Heart left ventricle (tissue), 16 donors: ENCODE measurements around the gene GADL1. TPM values are rescaled to one million over a fixed set of nuclear protein-coding genes. Genes with fewer than 3 reads are reported as not detected.

Experiments
- ATAC-seq, 4 donors: fragments of 200-7000 bp; cut with Tn5 transposase; one replicate each; pipeline ENCODE4 v1.9.1; 2020 to 2022; ENCODE audit warnings: moderate library complexity in 4 of 4, mild to moderate bottlenecking in 3 of 4, moderate number of reproducible peaks in 1 of 4
- DNase-seq, 5 donors: peaks; one replicate each; pipeline ENCODE4 v3.0.0-alpha.2; 2020
- H3K27ac ChIP-seq, 12 donors: fragments of 200-600 bp; sonication (generic) in 4 of 12; one replicate each; pipeline versions ENCODE4 v1.5.0 to v1.8.0; 2016 to 2022; ENCODE audit warnings: mild to moderate bottlenecking in 2 of 12
- H3K27me3 ChIP-seq, 9 donors: fragments of 200-600 bp; sonication (generic) in 2 of 9; one replicate each; pipeline versions ENCODE4 v1.5.1 to v1.8.0; 2016 to 2022; ENCODE audit warnings: mild to moderate bottlenecking in 3 of 9
- H3K36me3 ChIP-seq, 9 donors: fragments of 200-600 bp; sonication (generic) in 2 of 9; one replicate each; pipeline versions ENCODE4 v1.5.0 to v1.8.0; 2018 to 2022; ENCODE audit warnings: mild to moderate bottlenecking in 2 of 9
- H3K4me1 ChIP-seq, 12 donors: fragments of 200-600 bp; sonication (generic) in 4 of 12; one replicate each; pipeline versions ENCODE4 v1.5.0 to v1.8.0; 2016 to 2022; ENCODE audit warnings: mild to moderate bottlenecking in 3 of 12
- H3K4me3 ChIP-seq, 12 donors: fragments of 200-600 bp; sonication (generic) in 4 of 12; one replicate each; pipeline versions ENCODE4 v1.5.0 to v1.8.0; 2017 to 2022; ENCODE audit warnings: mild to moderate bottlenecking in 9 of 12, moderate library complexity in 4 of 12
- H3K9me3 ChIP-seq, 12 donors: fragments of 200-600 bp; sonication (generic) in 4 of 12; one replicate each; pipeline versions ENCODE4 v1.5.0 to v1.8.0; 2016 to 2022; ENCODE audit warnings: mild to moderate bottlenecking in 1 of 12
- CTCF ChIP-seq, 12 donors: fragments of 200-600 bp; sonication (generic) in 4 of 12; IDR thresholded peaks; one replicate each; pipeline versions ENCODE4 v1.5.0 to v1.8.0; 2018 to 2022; ENCODE audit warnings: antibody characterized with exemption in 12 of 12, mild to moderate bottlenecking in 5 of 12
- POLR2A ChIP-seq, 2 donors: fragments of 450-650 bp; IDR thresholded peaks; one replicate each; pipeline ENCODE4 v1.6.1; 2017; ENCODE audit warnings: antibody characterized with exemption in 2 of 2, mild to moderate bottlenecking in 2 of 2, moderate library complexity in 2 of 2
- WGBS, 4 donors: extraction: QIAGEN DNeasy Blood & Tissue Kit in 2 of 4; methylation state at CpG; one replicate each; pipeline versions ENCODE4 v1.1.5 to v1.1.7; 2013 to 2018; 5-methylcytosine and 5-hydroxymethylcytosine counted together
- intact Hi-C, 10 donors: fragments of 100-400 bp; cut with DNase I; formaldehyde crosslinking; loops; one replicate each; pipeline versions ENCODE4 v1.11.1 to v1.14.2; 2022
- polyA plus RNA-seq, 2 donors: library from polyadenylated mRNA; stranded (reverse); fragments of 200-250 nt; gene quantifications; one replicate each; pipeline ENCODE4 v1.2.3, GENCODE V29; 2013
- total RNA-seq, 9 donors: library from RNA; depleted of rRNA in 2 of 9; stranded (reverse); fragments of >200 nt in 2 of 9; fragmentation: NEBNext Ultra II Directional in 3 of 9; extraction: Animal tissue kit (Norgen Biotek cat#: 25700) in 3 of 9; gene quantifications; one replicate each; pipeline versions ENCODE4 v1.1.0 to v1.2.4, GENCODE V29; 2016 to 2023
- donor health status: ischemic (EF 13 %, LVEDD 7.1; RV severe dilation, severe dysfunction).
- donor health status: healthy with polysubstance abuse.
- donor health status: DM: no; HTN: yes; CAD: no.
- donor health status: DM: no; HTN: no; CAD: no.
- donor health status: ischemic (EF 25% LVEDD 6.9; RV normal size, moderate dysfunction).
- donor health status: ischemic (EF 25% LVEDD 5.7; RV mildly dilated, moderate dysfunction).
- donor health status: healthy.
- donor health status: DM: yes; HTN: yes; CAD: no.
- donor health status: ischemic (EF 35%, LVEDD 5.7; RV mildly dilated, moderate dysfunction).
- donor health status: nonischemic (EF 11% LVEDD 7.7; RV severe dilation, severe dysfunction).
- donor health status: DM: yes; HTN: yes; CAD: no.
- donor health status: PGD.
- donor health status: ischemic (EF 29% LVEDD 5.4; RV normal size, mild dysfunction).
- donor health status: nonischemic (EF 23%, LVEDD 6.1; RV moderate dilation, normal function).

The GADL1 gene
- total and polyA plus RNA-seq, 11 donors: 0.03 to 0.59 (median 0.18) TPM; not detected in 3

GRCh38 chr3:30873671-30874070 lies 20.8 kb downstream of the GADL1 start:
- DNase-seq: no peak
- H3K9me3 ChIP-seq: no peaks in the 10 kb centered on the region
- TF ChIP-seq POLR2A (IDR thresholded peaks at IDR 0.05) (no peak), CTCF (IDR thresholded peaks at IDR 0.05) (no peak)
- no peaks in the 10 kb centered on the region for H3K36me3 ChIP-seq
- no peaks in the 10 kb centered on the region for H3K27me3 ChIP-seq
- H3K27ac ChIP-seq: no peak overlapping the region
- no peak overlapping the region for H3K4me3 ChIP-seq
- ATAC-seq: no peak
- intact Hi-C loops: no loop called here
- no peaks in the 10 kb centered on the region for H3K4me1 ChIP-seq

GRCh38 chr3:30872879-30873278 lies 21.6 kb downstream of the GADL1 start:
- Histone ChIP-seq H3K4me1 (no peaks in the 10 kb centered on the region), H3K36me3 (no peaks in the 10 kb centered on the region), H3K9me3 (no peaks in the 10 kb centered on the region), H3K27ac (no peak overlapping the region), H3K27me3 (no peaks in the 10 kb centered on the region), H3K4me3 (no peak overlapping the region)
- DNase-seq: no peak
- intact Hi-C loops: no loop called here
- TF ChIP-seq CTCF (IDR thresholded peaks at IDR 0.05) (no peak), POLR2A (IDR thresholded peaks at IDR 0.05) (no peak)
- no peak for ATAC-seq

- no peak overlapping the region for H3K27ac ChIP-seq
- 37 to 52% (median 43%) methylated on average over 2 of the region's 2 CpGs for WGBS, 4 donors
- H3K4me3 ChIP-seq: no peak overlapping the region
- H3K36me3 ChIP-seq: no peaks in the 10 kb centered on the region
- ATAC-seq (no peak), DNase-seq (no peak)
- intact Hi-C loops: no loop called here
- no peaks in the 10 kb centered on the region for H3K27me3 ChIP-seq
- no peak for TF ChIP-seq CTCF (IDR thresholded peaks at IDR 0.05)
- TF ChIP-seq POLR2A (IDR thresholded peaks at IDR 0.05): no peak
- no peaks in the 10 kb centered on the region for H3K9me3 ChIP-seq
- no peaks in the 10 kb centered on the region for H3K4me1 ChIP-seq
These were observed 22.7 kb downstream of the GADL1 start for GRCh38 chr3:30871720-30872119.

GRCh38 chr3:30864836-30865235 lies 29.6 kb downstream of the GADL1 start:
- ATAC-seq: no peak

More at GRCh38 chr3:30864836-30865235, 29.6 kb downstream of the GADL1 start:
- H3K27me3 ChIP-seq: no peaks in the 10 kb centered on the region
- TF ChIP-seq POLR2A (IDR thresholded peaks at IDR 0.05): no peak
- no peak for TF ChIP-seq CTCF (IDR thresholded peaks at IDR 0.05)
- 65 to 76% (median 68%) methylated on average over 2 of the region's 2 CpGs for WGBS, 4 donors
- no peaks in the 10 kb centered on the region for H3K36me3 ChIP-seq
- H3K27ac ChIP-seq: no peak overlapping the region
- intact Hi-C loops: no loop called here
- peaks cover 0 to 10% (median 0%) of the 10 kb centered on the region in 12 donors for H3K4me1 ChIP-seq
- DNase-seq: no peak
- no peak overlapping the region for H3K4me3 ChIP-seq
- H3K9me3 ChIP-seq: no peaks in the 10 kb centered on the region
